CD14-positive monocyte (primary cell): ENCODE results near the gene STAT3. TPM values are rescaled to one million over a fixed set of nuclear protein-coding genes. Genes with fewer than 3 reads are reported as not detected.
A peak's percentile ranks its signal among the peaks of the same experiment; 100 is the strongest.

ENCODE experiments used
- DNase-seq, 3 donors: peaks; one replicate each; pipeline ENCODE4 v3.0.0-alpha.2; 2011 to 2022
- H2AFZ ChIP-seq: 2 replicates; pipeline ENCODE4 v1.6.0; 2012; ENCODE audit warnings: mild to moderate bottlenecking, low read depth, low read length, inconsistent platforms; ENCODE audit not compliant: insufficient read depth, poor library complexity, severe bottlenecking
- H3K27ac ChIP-seq, 2 donors: 1 replicate in 1 of 2; 2 replicates in 1 of 2; pipeline ENCODE4 v1.5.1; 2012 to 2013; ENCODE audit warnings: low read length in 2 of 2, control low read depth in 1 of 2, inconsistent platforms in 1 of 2, low read depth in 1 of 2, mild to moderate bottlenecking in 1 of 2
- H3K27me3 ChIP-seq, 2 donors: one replicate each; pipeline versions ENCODE4 v1.6.0 to v1.6.1; 2011 to 2013; ENCODE audit warnings: low read length in 2 of 2; ENCODE audit not compliant: control insufficient read depth in 2 of 2, insufficient read depth in 2 of 2
- H3K36me3 ChIP-seq, 2 donors: replicated peaks in 1 of 2; 1 replicate in 1 of 2; 2 replicates in 1 of 2; pipeline versions ENCODE4 v1.5.1 to v1.6.1; 2012 to 2013; ENCODE audit warnings: low read length in 2 of 2, control low read depth in 1 of 2, inconsistent platforms in 1 of 2, mild to moderate bottlenecking in 1 of 2; ENCODE audit not compliant: insufficient read depth in 2 of 2, control insufficient read depth in 1 of 2
- H3K4me1 ChIP-seq, 2 donors: 1 replicate in 1 of 2; 2 replicates in 1 of 2; pipeline versions ENCODE4 v1.5.1 to v1.6.1; 2012 to 2013; ENCODE audit warnings: low read length in 2 of 2, control low read depth in 1 of 2, inconsistent platforms in 1 of 2, mild to moderate bottlenecking in 1 of 2, moderate library complexity in 1 of 2; ENCODE audit not compliant: insufficient read depth in 2 of 2, control insufficient read depth in 1 of 2
- H3K4me2 ChIP-seq: replicated peaks from 2 replicates; pipeline ENCODE3; 2012; ENCODE audit warnings: low read length, moderate library complexity, mild to moderate bottlenecking; ENCODE audit not compliant: poor library complexity, severe bottlenecking; ENCODE audit errors: extremely low read depth
- H3K4me3 ChIP-seq, 3 experiments: fragments of 200-600 bp in 1 of 3; sonication (generic) in 1 of 3; replicated peaks in 1 of 3; 1 replicate in 2 of 3; 2 replicates in 1 of 3; pipeline ENCODE4 v1.5.1; 2011 to 2013; ENCODE audit warnings: low read length in 3 of 3, mild to moderate bottlenecking in 3 of 3, control low read depth in 2 of 3, low read depth in 2 of 3, inconsistent platforms in 1 of 3, moderate library complexity in 1 of 3
- H3K79me2 ChIP-seq: 2 replicates; pipeline ENCODE4 v1.6.0; 2012; ENCODE audit warnings: mild to moderate bottlenecking, control low read depth, inconsistent platforms, low read length, moderate library complexity; ENCODE audit not compliant: insufficient read depth
- H3K9ac ChIP-seq: 2 replicates; pipeline ENCODE4 v1.6.0; 2017; ENCODE audit warnings: low read length, mild to moderate bottlenecking; ENCODE audit not compliant: insufficient read depth, poor library complexity, severe bottlenecking
- H3K9me3 ChIP-seq, 2 donors: replicated peaks in 1 of 2; 1 replicate in 1 of 2; 2 replicates in 1 of 2; pipeline versions ENCODE4 v1.5.1 to v1.6.1; 2012 to 2013; ENCODE audit warnings: low read length in 2 of 2, control low read depth in 1 of 2; ENCODE audit not compliant: control insufficient read depth in 1 of 2, insufficient read depth in 1 of 2
- H4K20me1 ChIP-seq: 2 replicates; pipeline ENCODE4 v1.6.0; 2012; ENCODE audit warnings: mild to moderate bottlenecking, low read length, control low read depth, moderate library complexity; ENCODE audit not compliant: insufficient read depth
- H3K27ac Mint-ChIP-seq, 7 donors: one replicate each; pipeline ENCODE4 v1.8.0; 2020; ENCODE audit warnings: mild to moderate bottlenecking in 7 of 7, mixed read lengths in 7 of 7, moderate library complexity in 6 of 7, inconsistent platforms in 2 of 7
- H3K27me3 Mint-ChIP-seq, 3 donors: one replicate each; pipeline ENCODE4 v1.8.0; 2021 to 2022; ENCODE audit warnings: low read depth in 3 of 3, mild to moderate bottlenecking in 3 of 3, mixed read lengths in 3 of 3, moderate library complexity in 3 of 3, inconsistent platforms in 1 of 3
- H3K36me3 Mint-ChIP-seq, 2 donors: one replicate each; pipeline ENCODE4 v1.8.0; 2020; ENCODE audit warnings: mixed read lengths in 2 of 2, inconsistent platforms in 1 of 2, mild to moderate bottlenecking in 1 of 2
- H3K4me1 Mint-ChIP-seq: one replicate; pipeline ENCODE4 v1.8.0; 2020; ENCODE audit warnings: mild to moderate bottlenecking, mixed read lengths
- H3K4me3 Mint-ChIP-seq, 2 donors: one replicate each; pipeline ENCODE4 v1.8.0; 2020; ENCODE audit warnings: mild to moderate bottlenecking in 2 of 2, mixed read lengths in 2 of 2, moderate library complexity in 1 of 2
- H3K9me3 Mint-ChIP-seq, 7 donors: one replicate each; pipeline ENCODE4 v1.8.0; 2020 to 2022; ENCODE audit warnings: mixed read lengths in 7 of 7, mild to moderate bottlenecking in 6 of 7, moderate library complexity in 6 of 7, inconsistent platforms in 2 of 7
- WGBS: methylation state at CpG from one replicate; pipeline ENCODE4 v1.1.5; 2013; ENCODE audit warnings: missing lambda C conversion rate; ENCODE audit not compliant: insufficient coverage; 5-methylcytosine and 5-hydroxymethylcytosine counted together
- intact Hi-C, 2 donors: fragments of 100-400 bp; cut with micrococcal nuclease; formaldehyde crosslinking; loops; one replicate each; pipeline versions ENCODE4 v1.15.0 to v1.15.1; 2023
- polyA plus RNA-seq, 3 donors: library from polyadenylated mRNA; depleted of rRNA in 1 of 3; unstranded in 2 of 3; stranded (reverse) in 1 of 3; fragments of 300-500 nt in 2 of 3; fragments of >200 nt in 1 of 3; fragmentation: Illumina TruSeq in 2 of 3; gene quantifications; 1 replicate in 2 of 3; 2 replicates in 1 of 3; pipeline ENCODE4 v1.2.3, GENCODE V29; 2012 to 2021
- TF ChIP-seq, protein P1 (sequence below): fragments of 200-600 bp; IDR thresholded peaks from one replicate; pipeline ENCODE4 v1.8.0; 2022; ENCODE audit warnings: antibody characterized with exemption, mild to moderate bottlenecking

The STAT3 gene
- polyA plus RNA-seq, 3 donors = 73.0 to 155 (median 110) TPM

DNA sequence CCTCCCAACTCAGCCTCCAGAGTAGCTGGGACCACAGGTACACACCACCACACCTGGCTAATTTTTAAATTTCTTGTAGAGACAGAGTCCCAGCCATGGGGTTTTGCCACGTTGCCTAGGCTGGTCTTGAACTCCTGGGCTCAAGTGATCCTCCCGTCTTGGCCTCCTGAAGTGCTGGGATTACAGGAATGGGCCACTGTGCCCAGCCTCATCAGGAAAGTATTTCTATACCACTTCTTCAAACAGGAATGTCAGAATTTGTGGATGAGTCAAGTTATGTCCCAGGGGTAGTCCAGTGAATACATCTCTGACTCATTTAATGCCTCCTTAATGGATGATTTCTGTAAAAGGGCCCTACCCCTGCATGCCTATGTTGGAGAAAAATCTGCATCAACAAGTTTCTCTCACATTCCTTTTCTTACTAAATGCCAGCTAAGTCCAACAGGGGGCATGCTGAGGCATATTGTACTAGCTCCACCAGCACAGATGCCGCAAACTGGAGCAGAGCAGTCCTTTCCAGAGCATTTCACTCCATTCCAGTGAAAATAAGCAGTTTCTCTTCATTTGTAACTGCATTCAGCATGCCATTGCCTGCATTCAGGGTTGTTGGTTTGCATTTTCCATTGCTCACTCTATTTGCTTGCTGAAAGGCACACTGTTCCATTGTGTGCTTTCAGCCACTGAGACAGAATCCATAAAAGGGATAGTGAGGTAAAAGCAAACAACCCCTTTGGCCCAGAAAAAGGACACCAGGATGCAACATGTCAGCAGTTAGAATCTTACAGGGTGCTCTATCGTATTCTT, 40.1 kb upstream of the STAT3 start:
- H3K9me3 Mint-ChIP-seq = peaks cover 0 to 7% (median 0%) of the 10 kb centered on the region in 7 donors
- peaks cover 7 to 22% of the 10 kb centered on the region in 2 donors for H3K27me3 ChIP-seq
- DNase-seq = peak; percentile 34 to 52 (median 46)
- H3K36me3 ChIP-seq = no peaks in the 10 kb centered on the region
- peaks cover 0 to under 1% of the 10 kb centered on the region in 2 donors for H3K36me3 Mint-ChIP-seq
- H3K79me2 ChIP-seq = no peaks in the 10 kb centered on the region
- H3K4me2 ChIP-seq = no peak overlapping the region
- 20% methylated on average over 1 of the region's 4 CpGs for WGBS
- no peak overlapping the region for H2AFZ ChIP-seq
- H3K4me1 ChIP-seq = peaks cover 5 to 10% of the 10 kb centered on the region in 2 donors
- H3K27ac ChIP-seq = no peak overlapping the region
- intact Hi-C loops = loop anchor here (5.0 to 10.0 kb wide), 3 partner anchors 34 to 89 kb away; no protein-coding TSS in a partner anchor
- no peak overlapping the region for H3K9ac ChIP-seq
- peaks cover 8% of the 10 kb centered on the region for H3K4me1 Mint-ChIP-seq
- no peak overlapping the region for H3K4me3 Mint-ChIP-seq
- H3K27ac Mint-ChIP-seq = no peak overlapping the region
- no peaks in the 10 kb centered on the region for H4K20me1 ChIP-seq
- H3K4me3 ChIP-seq = no peak overlapping the region
- H3K27me3 Mint-ChIP-seq = peaks cover 30 to 52% (median 33%) of the 10 kb centered on the region in 3 donors
- H3K9me3 ChIP-seq = no peaks in the 10 kb centered on the region
- TF ChIP-seq, protein P1, sequence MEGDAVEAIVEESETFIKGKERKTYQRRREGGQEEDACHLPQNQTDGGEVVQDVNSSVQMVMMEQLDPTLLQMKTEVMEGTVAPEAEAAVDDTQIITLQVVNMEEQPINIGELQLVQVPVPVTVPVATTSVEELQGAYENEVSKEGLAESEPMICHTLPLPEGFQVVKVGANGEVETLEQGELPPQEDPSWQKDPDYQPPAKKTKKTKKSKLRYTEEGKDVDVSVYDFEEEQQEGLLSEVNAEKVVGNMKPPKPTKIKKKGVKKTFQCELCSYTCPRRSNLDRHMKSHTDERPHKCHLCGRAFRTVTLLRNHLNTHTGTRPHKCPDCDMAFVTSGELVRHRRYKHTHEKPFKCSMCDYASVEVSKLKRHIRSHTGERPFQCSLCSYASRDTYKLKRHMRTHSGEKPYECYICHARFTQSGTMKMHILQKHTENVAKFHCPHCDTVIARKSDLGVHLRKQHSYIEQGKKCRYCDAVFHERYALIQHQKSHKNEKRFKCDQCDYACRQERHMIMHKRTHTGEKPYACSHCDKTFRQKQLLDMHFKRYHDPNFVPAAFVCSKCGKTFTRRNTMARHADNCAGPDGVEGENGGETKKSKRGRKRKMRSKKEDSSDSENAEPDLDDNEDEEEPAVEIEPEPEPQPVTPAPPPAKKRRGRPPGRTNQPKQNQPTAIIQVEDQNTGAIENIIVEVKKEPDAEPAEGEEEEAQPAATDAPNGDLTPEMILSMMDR = peak; percentile 78

DNA sequence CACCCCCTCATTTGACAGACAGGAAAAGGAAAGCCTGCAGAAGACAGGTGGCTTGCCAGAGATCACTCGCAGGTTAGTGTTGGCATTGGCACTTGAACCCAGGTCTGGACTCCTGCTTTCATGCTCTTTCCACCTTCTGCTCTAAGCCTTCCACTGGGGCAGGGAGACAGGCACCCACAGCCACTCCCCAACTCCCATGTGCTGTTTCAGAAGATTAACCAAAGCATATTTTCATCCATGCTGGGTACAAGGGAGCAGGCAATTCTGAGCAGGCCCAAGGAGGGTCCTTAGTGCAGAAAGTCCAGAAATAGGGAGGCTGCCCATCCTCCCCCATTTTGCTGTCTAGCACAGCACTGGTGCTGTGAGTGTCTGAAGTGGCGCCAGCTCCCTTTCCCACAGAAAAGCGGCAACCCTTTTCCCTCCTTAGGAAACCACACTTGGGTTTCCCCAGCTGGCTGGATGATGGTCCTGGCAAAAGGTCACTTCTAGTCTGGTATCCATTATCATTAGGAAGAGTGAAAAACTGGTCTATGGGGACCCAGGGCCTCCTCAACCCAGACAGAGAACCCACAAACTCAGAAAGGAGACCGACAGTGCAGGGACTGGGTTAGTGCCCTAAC, 36.9 kb upstream of the STAT3 start:
- Histone ChIP-seq H3K9me3 (peaks cover 0 to 13% of the 10 kb centered on the region in 2 donors), H3K4me3 (no peak overlapping the region), H3K79me2 (no peaks in the 10 kb centered on the region), H3K9ac (no peak overlapping the region), H4K20me1 (no peaks in the 10 kb centered on the region), H2AFZ (no peak overlapping the region), H3K4me1 (peaks cover 17 to 28% of the 10 kb centered on the region in 2 donors), H3K4me2 (no peak overlapping the region), H3K36me3 (no peaks in the 10 kb centered on the region), H3K27me3 (peaks cover 37 to 54% of the 10 kb centered on the region in 2 donors), H3K27ac (no peak overlapping the region)
- Mint-ChIP-seq H3K9me3 (peaks cover 0 to 27% (median 11%) of the 10 kb centered on the region in 7 donors), H3K27me3 (peaks cover 59 to 78% (median 59%) of the 10 kb centered on the region in 3 donors), H3K27ac (no peak overlapping the region), H3K4me1 (peaks cover 20% of the 10 kb centered on the region), H3K36me3 (peaks cover 7 to 8% of the 10 kb centered on the region in 2 donors), H3K4me3 (peak overlapping the region in 1 of 2 donors; percentile 61)
- 80% methylated on average over 1 of the region's 4 CpGs for WGBS
- TF ChIP-seq, protein P1 = no peak
- no peak for DNase-seq
- intact Hi-C loops = loop anchor here (5.0 to 10.0 kb wide), 3 partner anchors 37 to 92 kb away; no protein-coding TSS in a partner anchor
